ENCODE measurements around the gene CFAP46.

GRCh38 chr10:132810807-132811700 lies 131.3 kb downstream of the CFAP46 start:
- no peak for TF ChIP-seq ATF2 (CRISPR knock-in tag; IDR thresholded peaks at IDR 0.05; ENCODE audit: borderline replicate concordance, low read depth)
- no peak for TF ChIP-seq CBFB (CRISPR knock-in tag; IDR thresholded peaks at IDR 0.05; ENCODE audit: low read depth)
